Lower leg skin (tissue), 4 donors: Measurements from ENCODE around the gene MYO5A. TPM values are rescaled to one million over a fixed set of nuclear protein-coding genes. Genes with fewer than 3 reads are reported as not detected.

Experiments used
- DNase-seq, 2 donors: peaks; one replicate each; pipeline ENCODE4 v3.0.0-alpha.2; 2019; ENCODE audit warnings: low spot score in 2 of 2
- H3K4me3 ChIP-seq: fragments of 200-600 bp; sonication (generic); 2 replicates; pipeline ENCODE4 v1.5.1; 2017; ENCODE audit warnings: mild to moderate bottlenecking, low read depth; ENCODE audit not compliant: poor library complexity, severe bottlenecking
- POLR2A ChIP-seq, 2 donors: fragments of 450-650 bp; IDR thresholded peaks; one replicate each; pipeline ENCODE4 v1.6.1; 2016 to 2017; ENCODE audit warnings: antibody characterized with exemption in 2 of 2, mild to moderate bottlenecking in 1 of 2, moderate library complexity in 1 of 2
- WGBS, 2 donors: methylation state at CpG; one replicate each; pipeline ENCODE4 v1.1.5; 2018; 5-methylcytosine and 5-hydroxymethylcytosine counted together
- intact Hi-C: fragments of 100-400 bp; cut with DNase I; formaldehyde crosslinking; loops from one replicate; pipeline ENCODE4 v1.15.0; 2023; ENCODE audit warnings: low total_unique reads
- total RNA-seq, 4 donors: library from RNA; depleted of rRNA; stranded (reverse); fragments of >200 nt; gene quantifications; one replicate each; pipeline ENCODE4 v1.1.0, GENCODE V29; 2016
- TF ChIP-seq, protein P1 (sequence below), 3 donors: fragments of 450-650 bp; IDR thresholded peaks; one replicate each; pipeline ENCODE4 v1.5.1; 2016; ENCODE audit warnings: antibody characterized with exemption in 3 of 3, mild to moderate bottlenecking in 3 of 3, moderate library complexity in 2 of 3

MYO5A gene
- total RNA-seq, 4 donors from 2014 or later: 28.0 to 45.1 (median 37.8) TPM

DNA sequence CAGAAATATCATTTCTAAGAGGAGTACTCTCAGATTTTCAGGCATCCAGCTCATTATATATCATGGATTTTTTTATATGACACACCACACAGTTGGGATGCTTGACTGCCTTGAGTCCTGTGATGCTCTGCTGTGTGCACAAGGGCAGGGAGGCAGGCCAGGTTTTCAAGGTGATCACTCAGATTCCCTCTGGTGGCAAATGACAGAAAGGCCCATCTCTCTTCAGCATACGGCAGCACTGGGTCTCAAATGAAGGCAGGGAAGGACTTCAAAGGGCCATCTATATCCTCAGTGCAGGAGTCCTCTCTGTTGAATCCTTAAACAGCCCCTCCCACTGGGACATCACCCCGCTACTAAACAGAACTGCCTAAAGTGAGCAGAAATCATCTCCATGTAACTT, 178.3 kb downstream of the MYO5A start:
- DNase-seq: no peak
- TF ChIP-seq, protein P1, sequence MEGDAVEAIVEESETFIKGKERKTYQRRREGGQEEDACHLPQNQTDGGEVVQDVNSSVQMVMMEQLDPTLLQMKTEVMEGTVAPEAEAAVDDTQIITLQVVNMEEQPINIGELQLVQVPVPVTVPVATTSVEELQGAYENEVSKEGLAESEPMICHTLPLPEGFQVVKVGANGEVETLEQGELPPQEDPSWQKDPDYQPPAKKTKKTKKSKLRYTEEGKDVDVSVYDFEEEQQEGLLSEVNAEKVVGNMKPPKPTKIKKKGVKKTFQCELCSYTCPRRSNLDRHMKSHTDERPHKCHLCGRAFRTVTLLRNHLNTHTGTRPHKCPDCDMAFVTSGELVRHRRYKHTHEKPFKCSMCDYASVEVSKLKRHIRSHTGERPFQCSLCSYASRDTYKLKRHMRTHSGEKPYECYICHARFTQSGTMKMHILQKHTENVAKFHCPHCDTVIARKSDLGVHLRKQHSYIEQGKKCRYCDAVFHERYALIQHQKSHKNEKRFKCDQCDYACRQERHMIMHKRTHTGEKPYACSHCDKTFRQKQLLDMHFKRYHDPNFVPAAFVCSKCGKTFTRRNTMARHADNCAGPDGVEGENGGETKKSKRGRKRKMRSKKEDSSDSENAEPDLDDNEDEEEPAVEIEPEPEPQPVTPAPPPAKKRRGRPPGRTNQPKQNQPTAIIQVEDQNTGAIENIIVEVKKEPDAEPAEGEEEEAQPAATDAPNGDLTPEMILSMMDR (IDR thresholded peaks at IDR 0.05): no peak
- TF ChIP-seq POLR2A (IDR thresholded peaks at IDR 0.05): no peak
- WGBS, 2 donors: 92 to 93% methylated on average over 2 of the region's 2 CpGs
- intact Hi-C loops: no loop called here
- no peak overlapping the region for H3K4me3 ChIP-seq

GRCh38 chr15:52349052-52349700, 179.5 kb downstream of the MYO5A start:
- DNase-seq: no peak
- no peak overlapping the region for H3K4me3 ChIP-seq
- intact Hi-C loops: no loop called here
- 82 to 83% methylated on average over 6 of the region's 6 CpGs for WGBS, 2 donors
- no peak for TF ChIP-seq POLR2A (IDR thresholded peaks at IDR 0.05)
- TF ChIP-seq, protein P1 (IDR thresholded peaks at IDR 0.05): no peak

- no peak for TF ChIP-seq POLR2A (IDR thresholded peaks at IDR 0.05)
- TF ChIP-seq, protein P1 (IDR thresholded peaks at IDR 0.05): no peak
- WGBS, 2 donors: 94 to 95% methylated on average over 5 of the region's 5 CpGs
- DNase-seq: no peak
- H3K4me3 ChIP-seq: no peak overlapping the region
- intact Hi-C loops: no loop called here
Observed at GRCh38 chr15:52348056-52348745, 180.5 kb downstream of the MYO5A start.

GRCh38 chr15:52344592-52344991, 184.1 kb downstream of the MYO5A start:
- no peak for TF ChIP-seq POLR2A (IDR thresholded peaks at IDR 0.05)
- TF ChIP-seq, protein P1 (IDR thresholded peaks at IDR 0.05): no peak
- no peak for DNase-seq
- WGBS, 2 donors: 94 to 97% methylated on average over 1 of the region's 1 CpG
- intact Hi-C loops: no loop called here
- H3K4me3 ChIP-seq: no peak overlapping the region

DNA sequence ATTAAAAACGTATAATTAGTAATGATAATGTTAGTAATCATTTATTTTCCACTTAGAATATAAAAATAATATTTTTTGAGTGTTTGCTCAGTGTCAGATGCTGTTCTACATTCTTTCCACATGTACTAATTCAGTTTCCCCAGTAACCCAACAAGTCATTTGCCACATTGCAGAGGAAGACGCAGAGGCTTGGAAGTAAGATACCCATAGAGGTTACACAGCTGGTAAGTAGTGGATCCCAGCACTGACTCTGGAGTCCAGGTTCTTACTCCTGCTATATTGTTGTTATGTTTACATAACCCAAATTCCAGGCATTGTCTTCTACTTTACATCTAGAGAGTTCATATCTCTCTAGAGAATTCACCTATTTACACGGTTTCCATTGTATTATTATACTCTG, 184.8 kb downstream of the MYO5A start:
- no peak overlapping the region for H3K4me3 ChIP-seq
- intact Hi-C loops: no loop called here
- 77 to 81% methylated on average over 3 of the region's 3 CpGs for whole genome bisulfite sequencing, 2 donors
- no peak for DNase-seq
- TF ChIP-seq POLR2A (IDR thresholded peaks at IDR 0.05): no peak
- TF ChIP-seq, protein P1 (IDR thresholded peaks at IDR 0.05): no peak
